NCI-H2107 treated with DMSO at 0.1 percent for 48 hours (cell line): Measurements from ENCODE around the gene KIF26B.
"Not testable (repeated sequence)": the region's sequence is repeated elsewhere in the genome, so short reads cannot be mapped to it uniquely, and the experiment has no call there.

Experiments used
- DNase-seq: peaks from one replicate; lab custom pipeline; 2025; ENCODE audit not compliant: unreplicated experiment; lab: John Stamatoyannopoulos, UW

The KIF26B gene

DNA sequence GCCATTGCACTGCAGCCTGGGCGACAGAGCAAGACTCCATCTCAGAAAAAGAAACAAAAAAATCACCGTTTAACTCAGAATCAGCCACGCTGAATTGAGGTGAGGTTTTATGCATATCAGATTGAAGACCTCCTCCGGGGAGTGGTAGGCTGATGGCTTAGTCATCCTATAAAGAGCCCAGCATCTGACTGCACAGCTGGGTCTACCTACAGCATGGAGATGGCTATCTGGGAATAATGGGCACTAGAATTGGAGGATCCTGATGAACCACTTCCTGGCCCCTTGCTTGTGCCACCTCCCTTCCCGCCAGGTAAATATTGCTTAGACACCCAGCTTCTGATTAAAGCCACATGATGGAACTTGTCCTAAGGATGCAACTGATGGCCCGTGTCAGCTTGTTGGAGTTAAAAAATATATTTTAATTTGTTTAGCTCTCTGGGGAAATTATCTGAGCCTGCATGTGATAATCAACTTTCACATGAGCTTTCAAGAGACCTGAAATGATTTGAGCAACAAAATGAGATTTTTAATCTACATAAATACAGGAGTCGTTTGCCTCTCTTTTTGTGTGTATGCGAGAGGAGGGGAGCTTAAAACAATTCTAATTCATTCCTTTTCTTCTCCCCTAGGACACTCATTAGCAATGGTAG lies 157.2 kb downstream of the KIF26B start:
- DNase-seq: no peak

DNA sequence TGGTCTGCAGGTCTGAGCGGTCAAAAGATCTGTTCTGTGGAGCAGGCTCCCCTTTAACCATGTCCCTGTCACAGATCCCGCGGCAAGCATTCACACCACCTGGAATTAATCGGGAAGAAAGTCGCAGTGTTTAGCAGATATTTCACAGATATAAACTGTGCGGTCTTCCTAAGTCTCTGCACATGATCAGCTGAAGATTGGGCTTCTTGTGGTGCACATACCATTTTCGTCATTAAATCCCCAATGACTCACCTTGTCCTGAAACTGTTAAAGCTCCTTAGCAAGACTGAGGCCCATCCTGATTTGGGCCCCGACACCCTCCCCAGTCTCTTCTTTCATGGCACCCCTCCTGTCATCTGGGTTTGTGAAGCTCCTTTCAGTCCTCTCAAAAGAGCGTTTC lies 158.8 kb downstream of the KIF26B start:
- DNase-seq: no peak

DNA sequence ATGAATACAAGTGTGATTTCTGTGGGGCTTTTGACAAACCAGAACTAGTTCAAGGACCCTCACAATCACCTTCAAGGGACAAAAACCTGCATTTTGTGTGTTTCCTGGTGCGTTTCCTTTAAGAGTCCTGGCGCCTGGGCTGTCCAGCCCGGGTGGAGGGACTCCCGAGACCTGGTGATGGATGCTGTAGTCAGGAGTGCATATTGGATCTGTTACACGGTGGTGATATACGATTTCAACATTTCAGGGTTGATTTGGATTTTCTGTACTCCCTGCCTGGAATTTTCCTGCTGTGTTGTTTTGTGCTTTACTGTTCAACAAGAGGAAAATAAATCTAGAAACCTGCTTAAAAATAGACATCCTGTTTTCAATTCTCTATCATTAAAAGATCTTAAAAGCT lies 162.0 kb downstream of the KIF26B start:
- no peak for DNase-seq

DNA sequence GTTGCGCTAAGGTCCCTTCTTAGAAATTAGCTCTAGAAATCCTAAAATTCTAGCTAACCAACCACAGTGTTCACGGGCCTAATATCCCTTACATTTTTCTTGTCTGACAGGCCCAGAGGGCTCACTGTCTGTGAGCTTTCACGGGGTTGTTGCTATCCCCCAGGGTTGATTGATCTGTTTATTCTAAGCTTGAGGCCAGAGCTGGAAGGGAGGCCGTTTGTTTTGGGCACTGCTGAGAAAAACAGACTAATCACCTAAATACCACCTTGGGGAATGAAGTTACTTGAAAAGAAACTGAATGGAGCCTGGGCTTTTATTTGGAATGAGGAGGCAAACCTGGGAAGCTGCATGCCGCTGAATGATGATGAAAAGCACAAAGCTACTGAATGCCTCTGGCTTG lies 162.4 kb downstream of the KIF26B start:
- no peak for DNase-seq

DNA sequence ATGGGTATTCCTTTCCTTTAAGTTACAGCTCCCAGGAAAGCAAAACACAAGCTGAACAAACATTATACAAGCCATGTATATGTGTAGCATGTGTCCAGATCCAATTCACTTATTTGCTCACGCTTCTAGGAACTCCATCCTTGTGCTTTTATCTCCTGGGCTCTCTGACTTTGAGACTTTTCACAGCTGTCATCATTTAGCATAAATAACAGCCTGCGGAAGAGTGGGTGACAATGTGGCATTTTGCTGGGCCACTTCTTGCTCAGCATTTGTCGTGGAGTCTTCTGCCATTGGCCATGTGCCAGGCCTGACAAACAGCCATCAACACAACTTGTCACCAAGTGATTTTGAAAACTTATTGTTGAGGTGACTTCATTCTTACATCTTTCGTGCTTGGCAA lies 164.3 kb downstream of the KIF26B start:
- DNase-seq: no peak

DNA sequence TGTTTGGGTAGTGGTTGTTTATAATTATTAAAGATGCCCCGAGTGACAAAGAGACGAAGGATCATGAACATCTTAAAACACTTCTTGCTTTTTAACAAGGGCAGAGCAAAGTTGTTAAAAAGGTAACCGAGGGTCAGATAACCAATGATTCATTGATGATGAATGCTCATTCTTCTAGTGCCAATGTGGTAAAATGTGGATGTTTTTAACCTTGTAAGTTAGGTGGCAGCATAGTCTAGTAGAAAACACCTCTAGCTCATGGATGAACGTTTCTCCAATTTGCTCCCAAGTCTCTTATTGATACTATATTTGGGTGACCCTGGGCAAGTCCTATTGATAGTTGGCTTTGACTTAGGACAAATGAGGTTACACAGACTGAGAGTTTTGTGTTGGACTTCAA lies 167.9 kb downstream of the KIF26B start:
- peak; percentile 6 for DNase-seq

DNA sequence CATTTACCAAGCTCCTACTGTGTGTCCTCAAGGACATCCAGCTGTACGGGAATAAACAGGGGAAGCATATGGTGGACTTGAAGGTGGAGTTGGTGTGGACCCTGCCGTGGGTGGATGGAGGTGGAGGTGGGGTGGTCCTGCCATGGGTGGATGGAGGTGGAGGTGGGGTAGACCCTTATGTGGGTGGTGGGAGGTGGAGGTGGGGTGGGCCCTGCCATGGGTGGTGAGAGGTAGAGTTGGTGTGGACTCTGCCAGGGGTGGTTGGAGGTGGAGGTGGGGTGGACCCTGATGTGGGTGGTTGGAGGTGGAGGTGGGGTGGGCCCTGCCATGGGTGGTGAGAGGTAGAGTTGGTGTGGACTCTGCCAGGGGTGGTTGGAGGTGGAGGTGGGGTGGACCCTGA lies 169.0 kb downstream of the KIF26B start:
- not testable (repeated sequence) for DNase-seq

DNA sequence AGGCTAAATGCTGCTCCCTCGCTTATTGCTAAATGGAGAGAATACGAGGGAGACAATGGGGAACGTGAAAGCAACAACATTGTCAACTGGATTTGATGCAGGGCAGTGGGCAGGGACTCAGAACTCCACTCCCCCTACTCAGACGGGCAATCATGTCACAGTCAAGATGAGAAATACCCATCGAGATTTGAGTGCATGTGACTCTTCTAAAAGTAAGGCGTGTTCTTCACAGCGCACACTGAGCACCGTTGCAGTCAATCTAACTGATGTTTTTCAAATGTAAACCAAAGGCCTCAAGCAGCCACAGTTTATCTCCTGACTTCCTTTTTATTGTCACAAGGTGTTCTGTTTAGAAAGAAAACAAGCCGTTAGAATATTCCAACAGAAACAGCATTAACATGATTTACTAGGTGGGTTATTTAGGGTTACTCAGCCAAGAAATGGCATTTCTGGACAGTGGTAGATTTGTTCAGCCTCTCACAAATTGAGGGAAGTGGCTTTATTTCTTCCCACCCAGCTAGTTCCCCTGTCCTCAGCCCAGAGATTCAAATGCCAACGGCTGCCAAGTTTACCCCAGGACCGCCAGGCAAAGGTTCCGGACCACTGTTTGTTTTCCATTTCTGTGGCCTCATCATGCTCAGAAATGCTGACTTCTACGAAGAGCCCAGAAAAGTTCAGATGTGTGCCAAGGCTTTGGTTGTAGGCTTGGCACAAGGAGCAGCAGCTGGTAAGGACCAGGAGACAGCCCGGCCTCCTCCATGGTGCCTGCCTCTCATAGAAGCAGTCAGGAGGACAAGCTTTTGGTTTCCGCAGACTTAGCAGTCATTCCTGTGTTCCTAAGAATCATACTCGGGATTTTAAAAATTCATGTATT lies 171.4 kb downstream of the KIF26B start:
- no peak for DNase-seq

DNA sequence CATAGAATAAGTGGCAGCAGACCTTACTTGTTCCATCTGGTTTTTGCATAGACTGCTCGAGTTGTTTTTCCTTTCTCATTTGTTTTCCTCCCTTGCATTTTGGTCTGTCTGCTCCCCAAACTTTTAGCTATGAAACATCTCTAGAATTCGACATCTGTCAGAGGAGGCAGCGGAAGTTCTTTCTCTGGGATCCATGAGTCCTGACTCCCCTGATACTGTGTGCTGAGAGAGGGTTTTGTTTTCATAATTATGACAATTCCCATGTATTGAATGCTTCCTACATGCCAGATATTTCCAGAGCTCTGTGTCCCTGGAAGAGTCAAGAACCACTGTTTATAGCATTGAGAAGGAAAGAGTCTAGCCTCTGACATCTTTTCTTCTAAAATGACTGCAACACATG lies 172.6 kb downstream of the KIF26B start:
- DNase-seq: no peak

DNA sequence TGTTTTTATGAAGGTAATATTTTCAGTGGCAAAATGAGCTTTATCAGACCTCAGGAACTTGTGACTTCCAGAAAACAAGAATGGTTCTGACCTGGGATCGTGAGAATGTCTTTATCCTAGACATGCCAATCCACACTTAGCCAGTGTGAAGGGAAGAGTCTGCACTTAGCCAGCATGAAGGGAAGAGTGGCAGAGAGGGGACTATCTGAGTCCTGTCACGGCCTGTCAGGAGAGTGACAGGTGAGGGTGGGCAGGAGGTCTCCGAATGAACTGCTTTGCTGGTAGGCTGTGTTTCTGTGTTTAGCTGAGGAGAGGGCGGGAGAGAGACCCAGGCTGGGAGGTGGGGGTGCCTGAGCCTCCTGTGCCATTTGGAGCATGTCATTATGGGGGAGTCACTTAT lies 173.1 kb downstream of the KIF26B start:
- no peak for DNase-seq

DNA sequence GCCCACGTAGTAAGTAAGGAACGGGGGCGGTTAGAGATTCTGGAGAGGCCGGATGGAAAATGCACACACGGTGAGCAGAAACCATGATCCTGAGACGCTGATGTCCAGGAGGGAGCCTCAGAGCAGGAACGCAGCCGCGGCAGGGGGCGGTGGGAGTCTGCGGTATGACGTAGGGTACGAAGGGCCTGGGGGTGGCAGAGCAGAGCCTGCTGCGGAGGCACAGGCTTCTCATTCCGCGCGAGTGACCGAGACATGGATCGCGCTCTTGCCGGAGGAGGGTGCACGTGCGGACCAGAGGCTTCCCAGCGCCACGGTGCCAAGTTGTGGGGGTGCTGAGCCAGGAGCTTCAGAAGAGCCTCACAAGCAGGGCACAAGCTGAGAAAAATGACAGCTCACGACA lies 176.2 kb downstream of the KIF26B start:
- no peak for DNase-seq

DNA sequence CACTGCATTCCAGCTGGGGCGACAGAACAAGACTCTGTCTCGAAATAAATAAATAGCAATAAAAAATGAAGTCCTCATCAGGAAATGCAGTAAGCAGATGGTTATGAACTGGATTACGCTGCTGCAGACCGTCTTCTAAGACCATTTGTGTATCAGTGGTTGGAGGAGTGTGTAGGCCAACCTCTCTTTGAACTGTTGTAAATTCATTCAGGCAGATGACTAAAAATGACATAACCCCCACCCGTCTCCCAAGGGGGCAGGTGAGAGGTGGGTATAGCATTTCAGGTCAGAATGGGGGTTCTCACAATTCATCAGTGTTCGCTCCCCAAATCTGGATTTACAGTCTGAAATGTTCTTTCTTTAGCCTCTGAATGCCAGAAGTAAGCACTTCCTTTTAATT lies 177.3 kb downstream of the KIF26B start:
- no peak for DNase-seq

DNA sequence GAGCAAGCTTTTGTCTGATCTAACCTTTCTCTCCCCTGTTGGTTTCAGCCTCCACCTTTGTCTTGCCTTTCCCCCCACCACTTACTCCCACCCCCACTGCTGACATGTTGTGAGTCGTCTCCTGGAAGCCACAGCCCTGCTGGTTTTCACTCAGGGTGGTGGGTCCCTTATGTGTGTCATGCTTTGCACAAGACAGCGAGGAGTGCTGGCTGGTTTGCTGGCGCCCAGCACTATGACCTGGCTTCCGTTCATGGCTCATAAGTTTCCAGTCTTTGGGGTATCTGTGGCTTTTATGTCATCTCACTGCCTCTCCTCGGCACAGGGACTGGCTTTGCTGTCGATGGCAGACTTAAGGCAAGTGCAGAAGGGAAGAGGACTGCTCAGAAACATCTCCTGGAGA lies 177.7 kb downstream of the KIF26B start:
- DNase-seq: no peak

DNA sequence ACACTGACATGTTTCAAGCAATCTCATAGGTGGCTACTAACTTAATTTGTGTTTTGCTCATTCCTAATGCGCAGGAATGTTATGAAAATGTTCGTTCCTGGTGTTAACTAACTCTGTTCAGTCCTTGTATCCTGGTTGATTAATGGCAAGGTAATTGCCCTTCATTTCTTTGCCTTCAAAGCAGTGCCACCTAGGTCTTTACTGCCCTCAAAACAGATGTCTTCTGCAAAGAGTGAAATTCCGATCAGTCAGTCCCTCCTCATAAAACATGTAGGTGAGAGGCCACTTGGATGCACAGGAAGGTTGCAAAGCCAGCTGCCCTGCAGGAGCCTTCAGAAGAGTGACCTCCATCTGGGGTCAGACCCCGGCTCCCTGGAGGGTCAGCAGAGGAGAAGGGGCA lies 179.4 kb downstream of the KIF26B start:
- DNase-seq: no peak

DNA sequence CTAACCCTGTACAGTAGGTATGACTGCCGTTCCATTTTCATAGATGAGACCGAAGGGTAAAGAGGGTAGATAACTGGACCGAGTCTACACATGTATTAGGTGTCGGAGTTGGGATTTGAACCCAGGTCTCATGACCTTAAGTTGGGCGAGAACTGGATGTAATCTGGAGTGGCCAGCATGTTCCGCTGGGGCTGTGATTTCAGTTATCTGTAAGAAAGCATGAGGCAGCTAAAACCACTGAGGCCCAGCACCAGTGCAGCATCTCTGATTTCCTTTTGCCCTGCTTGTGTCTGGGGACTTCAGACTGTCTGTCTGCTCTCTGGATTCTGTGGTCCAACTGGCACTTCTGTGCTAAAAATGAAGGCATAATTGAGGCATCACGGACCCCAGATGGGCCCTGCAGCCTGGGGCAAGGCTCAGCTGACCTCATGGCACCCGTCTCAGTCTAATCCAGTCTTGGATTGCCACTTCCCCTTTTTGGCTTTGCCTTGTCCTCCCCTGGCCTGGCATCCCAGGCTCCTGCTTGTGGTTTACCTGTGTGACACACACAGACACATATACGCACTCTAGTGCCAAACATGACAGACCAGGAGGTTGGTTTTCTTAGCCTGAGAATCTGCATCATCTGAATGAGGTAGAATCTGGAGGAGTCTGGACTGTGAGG lies 180.2 kb downstream of the KIF26B start:
- no peak for DNase-seq

DNA sequence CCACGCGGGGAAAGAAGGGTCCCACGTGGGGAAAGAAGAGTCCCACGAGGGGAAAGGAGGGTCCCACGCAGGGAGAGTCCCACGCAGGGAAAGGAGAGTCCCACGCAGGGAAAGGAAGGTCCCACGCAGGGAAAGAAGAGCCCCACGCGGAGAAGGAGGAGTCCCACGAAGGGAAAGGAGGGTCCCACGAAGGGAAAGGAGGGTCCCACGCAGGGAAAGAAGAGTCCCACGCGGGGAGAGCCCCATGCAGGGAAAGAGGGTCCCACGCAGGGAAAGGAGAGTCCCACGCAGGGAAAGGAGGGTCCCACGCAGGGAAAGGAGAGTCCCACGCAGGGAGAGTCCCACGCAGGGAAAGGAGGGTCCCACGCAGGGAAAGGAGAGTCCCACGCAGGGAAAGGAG lies 180.9 kb downstream of the KIF26B start:
- DNase-seq: not testable (repeated sequence)

DNA sequence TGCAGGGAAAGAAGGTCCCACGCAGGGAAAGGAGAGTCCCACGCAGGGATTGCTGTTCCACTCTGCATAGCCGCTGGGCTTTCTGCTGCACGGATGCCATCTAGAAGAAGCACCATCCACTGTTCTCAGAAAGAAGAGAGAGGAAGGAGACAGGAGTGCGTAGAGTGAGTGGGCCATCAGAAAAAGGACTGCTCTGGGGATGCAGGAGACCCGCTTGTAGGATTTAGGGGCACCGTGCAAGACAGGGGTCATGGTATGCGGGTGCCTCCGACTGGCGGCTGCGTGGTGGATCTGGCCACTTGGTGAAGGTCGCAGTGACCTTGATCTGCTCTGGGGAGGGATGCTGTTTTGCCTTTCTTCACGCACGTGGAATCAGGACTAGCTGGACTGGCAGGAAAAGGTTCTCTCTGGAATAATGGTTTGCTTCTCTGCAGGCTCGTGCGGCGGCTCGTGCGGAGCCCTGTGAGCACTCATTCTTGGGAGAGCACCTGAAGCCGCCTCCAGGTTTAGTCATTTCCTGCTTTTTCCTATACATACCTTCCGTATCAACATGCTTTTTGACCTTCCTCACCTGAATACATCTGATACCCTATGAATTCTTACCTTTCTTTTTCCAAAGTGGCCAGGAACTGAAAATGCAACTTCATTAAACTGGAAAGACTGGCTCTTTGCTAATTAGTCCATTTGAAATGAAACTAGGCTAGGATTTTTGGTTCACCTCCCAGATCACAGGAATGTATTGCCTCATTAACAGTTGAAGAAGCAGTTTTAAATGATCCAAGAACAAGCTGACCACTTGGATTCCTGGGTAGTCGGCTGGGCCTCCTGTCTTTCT lies 181.6 kb downstream of the KIF26B start:
- no peak for DNase-seq

DNA sequence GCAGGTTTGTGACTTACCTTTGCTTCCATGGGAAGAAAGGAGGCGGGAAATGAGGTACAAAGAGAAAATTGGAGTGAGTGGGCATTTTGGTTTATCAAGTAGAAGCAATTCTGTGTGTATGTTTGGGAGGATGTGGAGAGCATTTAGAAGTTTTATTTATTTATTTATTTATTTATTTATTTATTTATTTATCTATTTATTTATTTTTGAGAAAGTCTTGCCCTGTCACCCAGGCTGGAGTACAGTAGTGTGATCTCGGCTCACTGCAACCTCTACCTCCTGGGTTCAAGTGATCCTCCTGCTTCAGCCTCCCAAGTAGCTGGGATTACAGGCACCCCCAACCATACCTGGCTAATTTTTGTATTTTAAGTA lies 182.2 kb downstream of the KIF26B start:
- DNase-seq: not testable (repeated sequence)

DNA sequence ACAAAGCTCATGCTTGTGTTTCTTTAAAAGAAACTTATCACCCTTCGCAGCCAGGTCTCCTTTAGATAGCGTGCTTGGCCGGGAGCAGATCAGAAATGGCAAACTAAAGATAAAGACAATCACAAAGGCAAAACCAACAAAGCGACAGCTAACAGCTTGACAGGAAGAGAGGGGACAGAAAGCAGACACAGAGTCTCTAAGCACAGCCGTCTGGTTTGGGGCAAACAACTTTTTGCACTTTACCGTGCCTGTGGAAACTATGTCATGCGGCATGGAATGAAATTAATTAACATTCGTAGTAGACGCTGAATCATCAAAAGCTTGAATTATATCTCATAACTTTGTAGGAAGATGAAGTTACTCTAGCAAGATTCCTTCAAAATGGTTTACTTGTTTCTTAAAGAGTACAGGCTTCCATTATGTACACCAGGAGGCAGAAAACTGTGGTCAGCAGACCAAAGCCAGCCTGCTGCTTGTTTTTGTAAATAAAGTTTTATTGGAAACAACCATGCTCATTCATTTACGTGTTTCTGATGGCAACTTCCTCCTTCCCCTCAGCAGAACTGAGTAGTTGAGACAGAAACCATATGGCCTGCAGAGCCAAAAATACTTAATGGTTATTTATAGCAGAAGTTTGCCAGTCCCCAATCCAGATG lies 183.2 kb downstream of the KIF26B start:
- no peak for DNase-seq

DNA sequence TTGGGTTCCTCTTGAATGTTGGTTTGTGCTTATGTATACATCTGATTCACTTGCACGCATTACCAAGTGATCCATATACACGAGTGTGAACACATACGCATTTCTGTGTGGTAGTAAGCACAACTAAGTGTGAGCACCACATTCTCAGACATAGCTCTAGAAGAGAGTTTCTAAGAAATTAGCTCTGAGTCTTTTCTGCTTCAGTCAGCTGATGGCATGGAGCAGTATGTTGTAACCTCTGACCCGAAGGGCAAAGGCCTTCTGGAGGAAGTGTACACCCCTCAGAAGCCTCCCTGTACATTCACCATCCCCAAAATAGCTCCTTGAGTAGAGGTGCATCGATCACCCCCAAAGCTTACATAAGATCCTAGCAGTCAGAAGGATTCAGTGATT lies 183.7 kb downstream of the KIF26B start:
- no peak for DNase-seq

DNA sequence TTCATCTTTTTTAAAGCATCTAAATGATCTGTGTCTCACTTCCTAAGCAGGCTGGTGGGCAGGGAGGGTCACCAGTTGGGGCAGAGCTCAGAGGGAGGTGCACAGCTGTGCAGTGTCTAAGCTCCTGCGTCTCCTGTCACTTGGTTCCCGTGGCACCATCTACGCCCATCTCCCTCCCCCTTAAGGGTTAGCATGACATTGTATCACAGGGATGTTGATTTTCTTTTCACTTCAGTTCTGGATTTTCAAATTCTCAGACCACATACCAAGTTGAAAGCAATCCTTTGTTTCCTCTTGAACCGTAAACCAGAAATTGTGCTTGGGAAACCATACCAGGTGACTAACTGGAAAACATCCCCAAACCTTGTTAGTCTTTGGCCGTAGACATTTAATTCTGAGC lies 187.0 kb downstream of the KIF26B start:
- no peak for DNase-seq
